A549 (cell line): ENCODE measurements around the gene OR1J4. TPM values are rescaled to one million over a fixed set of nuclear protein-coding genes. Genes with fewer than 3 reads are reported as not detected.

Source experiments
- ATAC-seq, 2 experiments: fragments of 200-7000 bp in 1 of 2; fragments of >200 bp in 1 of 2; cut with Nextera tagmentation in 1 of 2; cut with Tn5 transposase in 1 of 2; 3 replicates each; pipeline versions ENCODE4 v1.8.0 to v1.9.1; 2018 to 2020; ENCODE audit warnings: mild to moderate bottlenecking in 1 of 2, moderate library complexity in 1 of 2
- CTCF ChIA-PET: fragments of 300-600 bp; sonication (Branson Sonifier 250); formaldehyde crosslinking; extraction: SDS; loops from one replicate; lab custom pipeline; 2021; ENCODE audit warnings: antibody characterized with exemption, inconsistent platforms; lab: Yijun Ruan, JAX
- POLR2A ChIA-PET: fragments of 350-600 bp; formaldehyde crosslinking; extraction: SDS; loops from one replicate; lab custom pipeline; 2021; ENCODE audit warnings: antibody characterized with exemption, inconsistent platforms; lab: Yijun Ruan, JAX
- DNase-seq, 2 experiments: peaks; one replicate each; pipeline versions ENCODE4 v3.0.0 to v3.0.0-alpha.2; 2011 to 2016; ENCODE audit warnings: low read depth in 1 of 2, low spot score in 1 of 2
- FAIRE-seq: peaks from 2 replicates; lab custom pipeline; 2011; peaks lifted over from hg19 to GRCh38; lab: Jason Lieb, UNC
- H3K27ac ChIP-seq, 2 experiments: fragments of >200 bp; sonication (Bioruptor Twin); formaldehyde crosslinking; 3 replicates each; pipeline ENCODE4 v1.5.1; 2016 to 2017
- H3K4me1 ChIP-seq: fragments of >200 bp; sonication (Bioruptor Twin); formaldehyde crosslinking; 3 replicates; pipeline ENCODE4 v1.6.1; 2016
- H3K4me2 ChIP-seq: fragments of >200 bp; sonication (Bioruptor Twin); formaldehyde crosslinking; 3 replicates; pipeline ENCODE4 v1.6.1; 2016
- H3K4me3 ChIP-seq: fragments of >200 bp; sonication (Bioruptor Twin); formaldehyde crosslinking; 3 replicates; pipeline ENCODE4 v1.5.1; 2016
- H3K9me3 ChIP-seq: fragments of >200 bp; sonication (Bioruptor Twin); formaldehyde crosslinking; 3 replicates; pipeline ENCODE4 v1.6.1; 2016
- CBX2 ChIP-seq: fragments of 200-600 bp; sonication (generic); IDR thresholded peaks from 2 replicates; pipeline ENCODE4 v1.6.1; 2016; ENCODE audit warnings: low read depth, mild to moderate bottlenecking, borderline replicate concordance
- EHF ChIP-seq: fragments of 250-450 bp; sonication (Bioruptor Pico); IDR thresholded peaks from 2 replicates; pipeline ENCODE4 v1.5.0; 2020; ENCODE audit warnings: mild to moderate bottlenecking
- EHMT2 ChIP-seq: fragments of 200-600 bp; sonication (generic); IDR thresholded peaks from 2 replicates; pipeline ENCODE4 v1.6.1; 2016; ENCODE audit warnings: antibody characterized with exemption, low read depth, mild to moderate bottlenecking, moderate library complexity
- GATA3 ChIP-seq: IDR thresholded peaks from 2 replicates; pipeline ENCODE4 v1.6.1; 2012; ENCODE audit warnings: borderline replicate concordance
- HEYL ChIP-seq: fragments of 250-450 bp; sonication (Bioruptor Pico); IDR thresholded peaks from 2 replicates; pipeline ENCODE4 v1.8.0; 2021; ENCODE audit warnings: mild to moderate bottlenecking, moderate library complexity
- HOXB5 ChIP-seq: fragments of 250-450 bp; sonication (Bioruptor Pico); IDR thresholded peaks from 2 replicates; pipeline ENCODE4 v1.5.0; 2020; ENCODE audit warnings: mild to moderate bottlenecking, moderate library complexity
- JUNB ChIP-seq: fragments of >200 bp; sonication (Bioruptor Twin); formaldehyde crosslinking; IDR thresholded peaks from 2 replicates; pipeline ENCODE4 v1.6.1; 2016
- KDM1A ChIP-seq: fragments of 200-600 bp; sonication (generic); IDR thresholded peaks from 2 replicates; pipeline ENCODE4 v1.6.1; 2016; ENCODE audit warnings: low read depth, mild to moderate bottlenecking
- KDM5A ChIP-seq: fragments of 200-600 bp; sonication (generic); IDR thresholded peaks from 2 replicates; pipeline ENCODE4 v1.6.1; 2016; ENCODE audit warnings: antibody characterized with exemption, mild to moderate bottlenecking
- MYC ChIP-seq: IDR thresholded peaks from 2 replicates; pipeline ENCODE4 v1.6.1; 2012; ENCODE audit warnings: mild to moderate bottlenecking, inconsistent platforms, low read length, improper control_type of control experiment, borderline replicate concordance
- NFE2L2 ChIP-seq: fragments of 150-350 bp; conservative IDR thresholded peaks from 2 replicates; pipeline ENCODE4 v1.6.1; 2014; ENCODE audit warnings: low read length
- RAD21 ChIP-seq, 2 experiments: fragments of >200 bp in 1 of 2; sonication (Bioruptor Twin) in 1 of 2; formaldehyde crosslinking in 1 of 2; IDR thresholded peaks in 1 of 2; conservative IDR thresholded peaks in 1 of 2; 2 replicates in 1 of 2; 3 replicates in 1 of 2; pipeline ENCODE4 v1.6.1; 2012 to 2018; ENCODE audit warnings: inconsistent platforms in 1 of 2
- RCOR1 ChIP-seq: fragments of 150-350 bp; IDR thresholded peaks from 2 replicates; pipeline ENCODE4 v1.6.1; 2014; ENCODE audit warnings: antibody characterized with exemption, low read length, low read depth
- RNF2 ChIP-seq: fragments of 200-600 bp; sonication (generic); IDR thresholded peaks from 2 replicates; pipeline ENCODE4 v1.6.1; 2016; ENCODE audit warnings: low read depth, mild to moderate bottlenecking, antibody characterized with exemption, moderate library complexity, borderline replicate concordance
- TP53 ChIP-seq: fragments of 250-450 bp; sonication (Bioruptor Pico); IDR thresholded peaks from 2 replicates; pipeline ENCODE4 v1.5.0; 2021; ENCODE audit warnings: mild to moderate bottlenecking, moderate library complexity
- ZFP36 ChIP-seq: fragments of 450-650 bp; IDR thresholded peaks from 2 replicates; pipeline ENCODE4 v1.6.1; 2014; ENCODE audit warnings: borderline replicate concordance; ENCODE audit not compliant: partially characterized antibody
- WGBS: methylation state at CpG from one replicate; pipeline ENCODE4 v1.1.6; 2017; ENCODE audit errors: missing lambda C conversion rate; 5-methylcytosine and 5-hydroxymethylcytosine counted together
- polyA plus RNA-seq, 4 experiments: library from polyadenylated mRNA; depleted of rRNA in 3 of 4; stranded (reverse); fragments of >200 nt; fragmentation: RNase III in 1 of 4; extraction: RNeasy Plus Mini Kit Qiagen cat#74134 plus additional on column Dnase treatment in 1 of 4; gene quantifications; 2 replicates in 3 of 4; 3 replicates in 1 of 4; pipeline ENCODE4 v1.2.3, GENCODE V29; 2011 to 2017
- TF ChIP-seq, protein P1 (sequence below): fragments of >200 bp; sonication (Bioruptor Twin); formaldehyde crosslinking; IDR thresholded peaks from 2 replicates; pipeline ENCODE4 v1.6.1; 2016
- TF ChIP-seq, protein P2 (sequence below): fragments of 450-650 bp; IDR thresholded peaks from 2 replicates; pipeline ENCODE4 v1.6.1; 2014; ENCODE audit warnings: antibody characterized with exemption
- TF ChIP-seq, protein P3 (sequence below): fragments of 150-350 bp; IDR thresholded peaks from 2 replicates; pipeline ENCODE4 v1.6.1; 2014; ENCODE audit warnings: low read depth, mild to moderate bottlenecking, low read length
- TF ChIP-seq, protein P4 (sequence below): IDR thresholded peaks from 2 replicates; pipeline ENCODE4 v1.6.1; 2012
- TF ChIP-seq, protein P5 (sequence below): fragments of 250-450 bp; sonication (Bioruptor Pico); IDR thresholded peaks from 2 replicates; pipeline ENCODE4 v1.5.0; 2020; ENCODE audit warnings: low read depth, mild to moderate bottlenecking, moderate library complexity

OR1J4 gene
- polyA plus RNA-seq, 2 of the 4 experiments (the other 2 are of a cell fraction) = 0.23 TPM; not detected in 1

DNA sequence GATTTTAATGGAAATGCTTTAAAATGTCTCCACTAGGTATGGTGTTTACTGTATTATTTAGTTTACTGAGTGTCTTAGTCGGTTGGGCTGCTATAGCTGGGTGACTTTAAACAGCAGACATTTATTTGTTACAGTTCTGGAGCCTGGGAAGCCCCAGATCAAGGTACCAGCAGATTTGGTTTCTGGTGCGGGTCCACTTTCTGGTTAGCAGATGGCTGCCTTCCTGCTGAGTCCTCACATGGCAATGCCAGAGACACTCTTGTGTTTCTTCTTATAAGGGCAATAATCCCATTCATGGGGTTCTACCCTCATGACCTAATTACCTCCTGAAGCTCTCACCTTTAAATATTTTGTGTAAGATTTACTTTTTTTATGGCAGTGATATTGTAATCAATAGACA is 715 bp upstream of the OR1J4 start:
- CTCF ChIA-PET = no interaction called here
- 5% methylated on average over 2 of the region's 2 CpGs for WGBS

DNA sequence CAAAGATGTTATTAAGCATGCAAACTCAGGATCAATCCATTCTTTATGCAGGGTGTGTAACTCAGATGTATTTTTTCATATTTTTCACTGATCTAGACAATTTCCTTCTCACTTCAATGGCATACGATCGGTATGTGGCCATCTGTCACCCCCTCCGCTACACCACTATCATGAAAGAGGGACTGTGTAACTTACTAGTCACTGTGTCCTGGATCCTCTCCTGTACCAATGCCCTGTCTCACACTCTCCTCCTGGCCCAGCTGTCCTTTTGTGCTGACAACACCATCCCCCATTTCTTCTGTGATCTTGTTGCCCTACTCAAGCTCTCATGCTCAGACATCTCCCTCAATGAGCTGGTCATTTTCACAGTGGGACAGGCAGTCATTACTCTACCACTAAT is 435 bp downstream of the OR1J4 start:
- POLR2A ChIA-PET = no interaction called here
- Histone ChIP-seq H3K4me3 (no peak overlapping the region), H3K4me2 (no peak overlapping the region), H3K27ac (no peak overlapping the region), H3K9me3 (no peaks in the 10 kb centered on the region), H3K4me1 (no peaks in the 10 kb centered on the region)
- 75% methylated on average over 3 of the region's 3 CpGs for WGBS
- CTCF ChIA-PET = interaction anchor here (0.7 to 1.5 kb wide), 2 partner anchors 10 to 21 kb away, joined by 3 read pairs; no protein-coding TSS in a partner anchor
- DNase-seq = no peak
- FAIRE-seq = no peak
- no peak for ATAC-seq
- no peak for TF ChIP-seq ZFP36
- TF ChIP-seq, protein P1, sequence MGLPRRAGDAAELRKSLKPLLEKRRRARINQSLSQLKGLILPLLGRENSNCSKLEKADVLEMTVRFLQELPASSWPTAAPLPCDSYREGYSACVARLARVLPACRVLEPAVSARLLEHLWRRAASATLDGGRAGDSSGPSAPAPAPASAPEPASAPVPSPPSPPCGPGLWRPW = no peak
- no peak for TF ChIP-seq GATA3
- no peak for TF ChIP-seq MYC
- no peak for TF ChIP-seq HEYL (CRISPR knock-in tag)

More for the DNA sequence above, 715 bp upstream of the OR1J4 start:
- POLR2A ChIA-PET = no interaction called here
- H3K4me1 ChIP-seq = no peaks in the 10 kb centered on the region
- no peaks in the 10 kb centered on the region for H3K9me3 ChIP-seq
- DNase-seq = no peak
- H3K4me3 ChIP-seq = no peak overlapping the region
- no peak for ATAC-seq
- no peak for FAIRE-seq
- H3K4me2 ChIP-seq = no peak overlapping the region
- no peak overlapping the region for H3K27ac ChIP-seq
- TF ChIP-seq, protein P2, sequence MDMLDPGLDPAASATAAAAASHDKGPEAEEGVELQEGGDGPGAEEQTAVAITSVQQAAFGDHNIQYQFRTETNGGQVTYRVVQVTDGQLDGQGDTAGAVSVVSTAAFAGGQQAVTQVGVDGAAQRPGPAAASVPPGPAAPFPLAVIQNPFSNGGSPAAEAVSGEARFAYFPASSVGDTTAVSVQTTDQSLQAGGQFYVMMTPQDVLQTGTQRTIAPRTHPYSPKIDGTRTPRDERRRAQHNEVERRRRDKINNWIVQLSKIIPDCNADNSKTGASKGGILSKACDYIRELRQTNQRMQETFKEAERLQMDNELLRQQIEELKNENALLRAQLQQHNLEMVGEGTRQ = no peak
- TF ChIP-seq RAD21 (conservative IDR thresholded peaks at IDR 0.05 in 1 of 2, IDR thresholded peaks at IDR 0.05 in 1 of 2) (no peak), KDM1A (no peak), NFE2L2 (no peak), EHMT2 (no peak), EHF (no peak), RCOR1 (no peak), RNF2 (no peak), HOXB5 (CRISPR knock-in tag) (no peak), JUNB (no peak), CBX2 (no peak)
- TF ChIP-seq, protein P3, sequence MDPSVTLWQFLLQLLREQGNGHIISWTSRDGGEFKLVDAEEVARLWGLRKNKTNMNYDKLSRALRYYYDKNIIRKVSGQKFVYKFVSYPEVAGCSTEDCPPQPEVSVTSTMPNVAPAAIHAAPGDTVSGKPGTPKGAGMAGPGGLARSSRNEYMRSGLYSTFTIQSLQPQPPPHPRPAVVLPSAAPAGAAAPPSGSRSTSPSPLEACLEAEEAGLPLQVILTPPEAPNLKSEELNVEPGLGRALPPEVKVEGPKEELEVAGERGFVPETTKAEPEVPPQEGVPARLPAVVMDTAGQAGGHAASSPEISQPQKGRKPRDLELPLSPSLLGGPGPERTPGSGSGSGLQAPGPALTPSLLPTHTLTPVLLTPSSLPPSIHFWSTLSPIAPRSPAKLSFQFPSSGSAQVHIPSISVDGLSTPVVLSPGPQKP = no peak
- TF ChIP-seq, protein P4, sequence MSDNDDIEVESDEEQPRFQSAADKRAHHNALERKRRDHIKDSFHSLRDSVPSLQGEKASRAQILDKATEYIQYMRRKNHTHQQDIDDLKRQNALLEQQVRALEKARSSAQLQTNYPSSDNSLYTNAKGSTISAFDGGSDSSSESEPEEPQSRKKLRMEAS = no peak
- TF ChIP-seq, protein P1 = no peak
- TF ChIP-seq, protein P5, sequence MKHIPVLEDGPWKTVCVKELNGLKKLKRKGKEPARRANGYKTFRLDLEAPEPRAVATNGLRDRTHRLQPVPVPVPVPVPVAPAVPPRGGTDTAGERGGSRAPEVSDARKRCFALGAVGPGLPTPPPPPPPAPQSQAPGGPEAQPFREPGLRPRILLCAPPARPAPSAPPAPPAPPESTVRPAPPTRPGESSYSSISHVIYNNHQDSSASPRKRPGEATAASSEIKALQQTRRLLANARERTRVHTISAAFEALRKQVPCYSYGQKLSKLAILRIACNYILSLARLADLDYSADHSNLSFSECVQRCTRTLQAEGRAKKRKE (CRISPR knock-in tag) = no peak

DNA sequence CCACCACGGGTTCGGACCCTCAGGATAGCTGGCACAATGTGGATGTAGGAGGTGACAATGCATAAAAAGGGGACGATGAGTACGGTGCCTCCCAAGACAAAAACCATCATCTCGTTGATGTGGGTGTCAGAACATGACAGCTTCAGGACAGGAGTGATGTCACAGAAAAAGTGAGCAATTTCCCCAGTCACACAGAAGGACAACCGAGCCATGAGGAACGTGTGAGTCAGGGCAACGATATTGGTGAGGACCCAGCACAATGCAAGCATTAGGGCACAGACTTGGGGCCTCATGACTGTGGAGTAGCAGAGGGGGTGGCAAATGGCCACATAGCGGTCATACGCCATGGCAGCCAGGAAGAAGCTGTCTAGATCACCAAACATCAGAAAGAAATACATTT is 7.7 kb downstream of the OR1J4 start:
- 34% methylated on average over 10 of the region's 10 CpGs for WGBS
- TF ChIP-seq KDM5A (no peak), EHMT2 (no peak), TP53 (CRISPR knock-in tag) (no peak)
- DNase-seq (no peak), ATAC-seq (no peak), FAIRE-seq (no peak)
- Histone ChIP-seq H3K9me3 (no peaks in the 10 kb centered on the region), H3K4me1 (no peaks in the 10 kb centered on the region), H3K27ac (no peak overlapping the region), H3K4me3 (no peak overlapping the region), H3K4me2 (no peak overlapping the region)
- CTCF ChIA-PET = no interaction called here
- POLR2A ChIA-PET = no interaction called here
